HG03097 (cell line): ENCODE data around the gene LRRC7.

Source experiments
- ATAC-seq: cut with Tn5 transposase; IDR thresholded peaks from one replicate; pipeline ENCODE4 v1.9.1; 2021; ENCODE audit not compliant: unreplicated experiment, low FRiP score

LRRC7 gene

DNA sequence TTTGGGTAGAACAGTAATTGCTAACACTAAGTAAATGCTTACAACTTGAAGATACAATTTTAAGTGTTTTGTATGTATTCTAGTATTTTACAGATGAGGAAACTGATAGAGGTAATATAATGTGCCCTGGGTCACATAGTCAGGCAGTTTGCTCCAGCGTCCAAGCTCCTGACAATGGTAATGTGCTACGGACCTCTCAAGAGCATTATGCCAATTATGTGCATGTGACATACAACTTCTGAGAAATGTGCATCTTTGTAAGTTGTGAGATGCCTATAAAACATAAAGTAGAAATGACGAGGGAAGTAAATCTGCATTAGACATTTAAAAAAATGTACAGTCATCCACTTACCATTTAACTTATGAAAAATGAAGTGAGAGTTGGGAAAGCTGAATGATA, 186.8 kb downstream of the LRRC7 start:
- no peak for ATAC-seq

DNA sequence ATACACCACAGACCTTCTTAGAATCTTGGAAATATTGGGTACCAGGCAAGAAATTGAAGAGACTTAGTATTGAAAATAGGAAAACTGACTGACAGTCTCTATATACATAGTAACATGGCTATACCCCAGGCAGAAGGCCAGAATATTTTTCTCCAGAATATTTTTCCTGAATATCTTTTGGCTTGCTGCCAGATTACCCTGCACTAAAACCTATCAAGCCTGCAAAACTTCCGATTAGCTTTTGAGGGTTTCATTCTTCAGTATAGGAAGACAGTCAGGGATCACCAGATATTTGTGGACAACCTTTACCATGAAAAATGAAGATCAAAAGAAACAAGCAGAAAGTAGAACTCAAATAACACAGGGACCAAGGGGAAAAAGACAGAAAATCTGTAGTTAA, 187.9 kb downstream of the LRRC7 start:
- no peak for ATAC-seq

DNA sequence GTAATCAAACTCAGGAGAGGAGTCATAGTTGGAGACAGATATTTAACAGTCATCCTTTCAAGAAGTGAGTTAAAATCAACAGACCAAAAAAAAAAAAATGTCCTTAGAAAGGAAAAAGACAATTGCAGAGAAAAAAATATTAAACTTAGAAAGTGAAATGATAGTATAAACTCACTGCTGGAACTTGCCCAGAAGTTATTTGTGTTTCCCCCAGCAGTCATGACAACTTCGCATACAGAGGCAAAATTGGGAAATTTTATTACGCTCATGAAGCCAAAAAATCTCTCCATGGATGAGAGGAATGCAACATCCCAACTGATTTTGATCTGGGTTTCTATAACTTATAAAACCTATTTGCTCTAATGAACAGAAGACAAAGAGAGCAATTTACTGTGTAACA, 198.2 kb downstream of the LRRC7 start:
- ATAC-seq: no peak

DNA sequence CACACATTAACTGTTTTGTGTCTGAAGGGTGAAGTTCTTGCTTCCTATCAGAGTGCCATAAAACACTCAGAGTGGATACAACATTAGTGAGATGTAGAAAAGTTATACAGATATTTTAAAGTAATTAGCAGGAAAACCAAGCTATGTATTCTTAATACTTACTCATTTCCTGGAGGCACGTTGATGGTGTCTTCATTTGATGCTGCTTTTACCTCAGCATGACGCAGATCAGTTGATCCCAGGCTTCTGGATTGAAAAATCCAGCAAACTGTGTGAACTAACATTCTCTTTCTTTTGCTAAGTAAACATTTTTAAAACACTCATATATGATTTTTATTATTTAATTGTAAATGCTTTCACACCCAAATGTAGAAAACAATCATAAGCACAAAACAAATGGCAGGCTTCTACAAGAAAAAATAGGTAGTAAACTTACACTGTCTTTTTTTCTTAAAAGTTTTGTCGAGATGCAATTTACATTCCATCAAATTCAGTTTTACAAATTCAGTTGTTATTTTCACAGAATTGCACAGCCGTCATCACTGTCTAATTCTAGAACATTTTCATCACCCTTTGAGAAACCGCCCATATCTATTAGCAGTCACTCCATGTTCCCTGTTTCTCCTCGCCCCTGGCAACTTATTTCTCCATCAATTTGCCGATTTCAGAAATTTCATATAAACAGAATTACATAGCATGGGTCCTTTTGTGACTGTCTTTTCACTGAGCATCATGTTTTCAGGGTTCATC, 198.9 kb downstream of the LRRC7 start:
- no peak for ATAC-seq

DNA sequence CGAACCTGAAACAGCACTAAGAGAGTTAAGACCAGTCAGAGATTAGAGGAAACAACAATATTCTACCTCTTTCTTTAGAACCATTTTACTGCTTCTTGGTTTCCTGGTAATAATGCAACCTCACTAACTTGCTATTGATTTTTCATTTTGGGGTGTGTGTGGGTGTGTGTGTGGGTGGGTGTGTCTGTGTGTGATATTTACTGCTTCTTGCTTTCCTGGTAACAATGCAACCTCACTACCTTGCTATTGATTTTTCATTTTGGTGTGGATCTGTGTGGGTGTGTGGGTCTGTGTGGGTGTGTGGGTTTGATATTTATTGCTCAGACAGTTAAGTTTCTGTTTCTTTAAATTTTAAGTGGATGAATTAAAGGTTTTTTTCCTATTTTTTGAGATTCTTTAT, 208.8 kb downstream of the LRRC7 start:
- ATAC-seq: no peak

DNA sequence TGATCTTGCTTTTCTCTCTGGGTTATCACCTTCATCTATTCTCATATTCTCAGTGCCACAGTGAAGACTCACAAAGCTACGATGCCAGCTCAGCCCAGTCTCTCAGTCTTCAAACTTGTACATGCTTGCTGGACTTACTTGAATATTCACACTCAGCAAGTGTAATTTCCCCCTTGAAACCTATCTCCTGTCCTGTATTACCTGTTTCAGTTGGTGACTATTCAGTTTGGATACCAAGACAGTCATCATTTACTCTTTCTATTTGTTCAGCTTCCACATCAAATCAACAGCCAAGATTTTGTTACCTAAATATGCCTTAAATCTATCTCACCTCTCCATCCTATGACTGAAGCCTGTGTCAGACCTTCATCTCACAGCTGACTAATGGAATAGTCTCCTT, 209.7 kb downstream of the LRRC7 start:
- ATAC-seq: no peak

DNA sequence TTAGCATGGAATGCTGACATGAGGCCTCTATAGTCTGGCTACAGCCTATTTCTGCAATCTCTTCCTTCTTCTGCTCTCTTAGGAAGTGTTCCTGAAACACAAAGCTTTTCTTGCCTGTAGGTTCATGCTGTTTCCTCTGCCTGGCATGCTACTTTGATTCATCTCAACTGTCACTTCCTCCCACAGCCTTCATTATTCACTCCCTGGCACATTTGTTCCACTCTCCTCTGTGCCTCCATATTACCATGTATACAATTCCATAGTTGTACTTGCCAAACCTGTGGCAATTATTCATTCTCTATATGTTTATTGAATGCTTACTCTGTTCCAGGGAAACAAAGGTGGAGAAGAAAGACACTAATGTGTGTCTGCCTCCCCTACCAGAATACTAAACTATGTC, 210.2 kb downstream of the LRRC7 start:
- no peak for ATAC-seq

DNA sequence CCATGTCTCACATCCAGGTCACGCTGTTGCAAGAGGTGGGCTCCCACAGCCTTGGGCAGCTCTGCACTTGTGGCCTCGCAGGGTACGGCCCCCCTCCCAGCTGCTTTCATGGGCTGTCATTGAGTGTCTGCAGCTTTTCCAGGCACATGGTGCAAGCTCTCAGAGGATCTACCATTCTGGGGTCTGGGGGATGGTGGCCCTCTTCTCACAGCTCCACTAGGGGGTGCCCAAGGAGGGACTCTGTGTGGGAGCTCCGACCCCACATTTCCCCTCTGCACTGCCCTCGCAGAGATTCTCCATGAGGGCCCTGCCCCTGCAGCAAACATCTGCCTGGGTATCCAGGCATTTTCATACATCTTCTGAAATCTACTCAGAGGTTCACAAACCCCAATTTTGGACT, 219.4 kb downstream of the LRRC7 start:
- ATAC-seq: no peak

DNA sequence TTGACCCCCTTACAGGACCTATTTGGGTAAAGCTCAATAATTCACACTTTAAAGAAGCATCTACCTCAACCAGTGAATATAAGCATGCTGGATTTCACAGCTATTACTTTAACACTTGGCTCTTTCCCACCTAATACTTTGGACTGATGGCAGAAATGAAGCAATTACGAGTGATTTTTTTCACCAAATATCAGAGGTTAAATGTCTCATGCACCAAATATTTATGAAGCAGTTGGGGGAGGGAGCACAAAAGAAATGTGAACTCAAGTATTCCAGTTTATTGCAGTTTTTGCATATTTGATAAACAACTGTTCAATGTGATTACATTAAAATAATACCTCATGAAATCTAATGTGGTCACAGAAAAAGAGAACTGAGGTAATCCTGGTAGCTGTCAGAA, 223.6 kb downstream of the LRRC7 start:
- no peak for ATAC-seq

DNA sequence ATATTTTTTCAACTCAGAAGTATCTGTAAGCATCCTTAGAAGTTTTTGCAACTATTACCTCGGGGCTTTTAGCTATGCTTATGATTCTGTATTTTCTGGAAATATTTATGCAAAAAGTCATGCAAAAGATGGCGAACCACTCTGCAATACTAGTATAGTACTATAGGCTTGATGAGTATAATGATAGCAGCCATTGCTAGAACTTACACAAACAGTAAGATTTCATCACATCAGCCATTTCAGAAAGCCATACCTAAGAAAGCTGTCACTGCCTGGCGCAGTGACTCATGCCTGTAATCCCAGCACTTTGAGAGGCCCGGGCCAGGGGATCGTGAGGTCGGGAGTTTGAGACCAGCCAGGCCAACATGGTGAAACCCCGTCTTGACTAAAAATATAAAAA, 227.1 kb downstream of the LRRC7 start:
- no peak for ATAC-seq

DNA sequence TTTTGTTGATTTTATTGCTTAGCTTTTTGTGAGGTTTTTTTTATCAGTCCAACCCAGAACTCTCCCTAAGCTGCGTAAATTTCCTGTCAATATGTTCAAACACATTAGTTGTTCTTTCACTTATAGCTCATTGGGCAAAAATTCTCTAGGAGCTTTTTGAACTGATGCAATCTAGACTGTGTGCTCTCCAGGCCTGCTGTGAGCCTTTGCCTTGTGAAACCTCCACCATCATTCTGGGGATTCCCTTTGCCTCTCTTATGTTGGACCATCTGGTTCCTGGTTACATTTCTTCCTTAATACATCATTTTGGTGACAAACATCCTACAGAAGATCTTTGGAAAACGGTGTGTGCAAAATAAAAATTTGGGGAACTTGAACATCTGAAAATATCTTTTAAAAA, 247.2 kb downstream of the LRRC7 start:
- ATAC-seq: no peak

DNA sequence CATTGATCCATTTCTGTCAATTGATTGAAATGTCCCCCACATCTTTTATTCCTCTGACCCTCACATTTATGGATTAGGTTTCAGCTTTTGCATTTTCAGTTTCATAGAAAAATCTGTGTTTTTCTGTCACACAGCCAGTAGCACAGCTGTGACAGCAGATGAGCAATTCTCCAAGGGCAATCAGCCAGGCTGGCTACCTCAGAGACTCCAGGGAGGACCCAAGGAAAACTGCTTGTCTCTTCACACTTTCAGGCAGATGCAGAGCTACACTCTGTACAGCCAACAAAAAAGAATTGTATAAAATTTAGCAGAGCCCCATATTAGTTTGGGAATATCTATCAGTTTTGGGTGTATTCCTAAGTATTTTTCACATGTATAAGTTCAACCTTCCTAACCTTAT, 257.2 kb downstream of the LRRC7 start:
- no peak for ATAC-seq

DNA sequence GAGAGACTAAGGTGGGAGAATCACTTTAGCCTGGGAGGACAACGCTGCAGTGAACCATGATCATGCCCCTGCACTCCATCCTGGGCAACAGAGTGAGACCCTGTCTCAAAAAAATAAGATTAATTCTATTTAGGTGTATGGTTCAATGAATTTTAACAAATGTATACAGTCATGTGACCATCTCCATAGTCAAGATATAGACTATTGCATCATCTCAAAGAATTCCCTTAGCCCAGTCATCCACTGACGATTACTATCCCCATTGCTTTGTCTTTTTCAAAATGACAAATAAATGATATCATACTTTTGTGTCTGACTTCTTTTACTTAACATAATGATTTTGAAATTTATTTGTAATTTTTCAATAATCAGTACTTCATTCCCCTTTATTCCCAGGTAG, 260.0 kb downstream of the LRRC7 start:
- no peak for ATAC-seq

DNA sequence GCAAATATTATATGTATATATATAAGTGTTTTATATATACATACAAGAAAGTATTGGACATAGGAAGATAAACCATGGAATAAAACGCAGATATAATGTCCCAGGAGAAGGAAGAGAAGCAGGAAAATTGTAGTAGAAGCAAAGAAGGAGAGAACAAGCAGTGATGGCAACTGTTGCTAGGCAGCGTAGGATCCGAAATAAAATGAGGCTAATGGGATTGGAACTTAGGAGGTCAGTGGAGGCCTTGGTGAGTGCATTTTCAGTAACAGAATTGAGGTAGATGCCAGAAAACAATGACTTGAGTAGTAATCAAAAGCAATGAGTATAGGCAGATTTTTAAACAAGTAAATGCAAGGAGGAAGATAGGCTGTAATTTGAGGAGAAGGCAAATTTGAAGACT, 265.8 kb downstream of the LRRC7 start:
- ATAC-seq: no peak

DNA sequence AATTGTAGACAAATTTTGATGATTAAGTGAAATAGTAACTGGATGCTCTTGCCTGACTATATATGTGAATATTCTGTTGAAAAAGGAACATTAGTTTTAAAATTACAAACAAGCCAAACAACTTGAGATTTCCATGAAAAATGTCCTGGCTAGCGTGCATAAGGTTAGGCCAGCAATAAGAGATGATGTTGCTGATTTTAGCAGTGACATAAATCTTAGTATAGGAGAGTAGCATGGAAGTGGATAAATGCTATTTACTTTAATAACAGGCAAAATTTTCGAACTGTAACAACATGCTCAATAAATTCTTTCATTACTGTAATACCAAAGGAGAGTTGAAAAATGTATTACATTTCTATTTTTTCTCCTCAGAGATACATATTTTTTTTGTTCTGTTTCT, 266.6 kb downstream of the LRRC7 start:
- ATAC-seq: no peak

DNA sequence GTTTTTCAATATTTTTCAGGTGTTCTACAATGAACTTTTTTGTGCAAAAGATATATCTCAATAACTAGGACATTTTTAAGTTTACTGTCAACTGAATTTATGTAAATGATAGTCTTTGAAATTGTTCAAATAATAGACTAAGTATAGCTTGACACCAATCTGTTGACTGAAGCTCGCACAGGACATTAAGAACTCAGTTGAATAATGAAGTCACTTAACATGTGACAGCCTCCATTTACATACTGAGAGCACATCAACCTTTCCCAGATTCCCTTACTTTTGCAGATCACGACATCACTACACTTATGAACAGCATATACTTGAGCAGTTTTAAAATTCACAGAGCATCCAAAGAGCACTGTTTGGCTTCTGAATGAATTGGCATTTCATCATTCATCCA, 268.2 kb downstream of the LRRC7 start:
- no peak for ATAC-seq

DNA sequence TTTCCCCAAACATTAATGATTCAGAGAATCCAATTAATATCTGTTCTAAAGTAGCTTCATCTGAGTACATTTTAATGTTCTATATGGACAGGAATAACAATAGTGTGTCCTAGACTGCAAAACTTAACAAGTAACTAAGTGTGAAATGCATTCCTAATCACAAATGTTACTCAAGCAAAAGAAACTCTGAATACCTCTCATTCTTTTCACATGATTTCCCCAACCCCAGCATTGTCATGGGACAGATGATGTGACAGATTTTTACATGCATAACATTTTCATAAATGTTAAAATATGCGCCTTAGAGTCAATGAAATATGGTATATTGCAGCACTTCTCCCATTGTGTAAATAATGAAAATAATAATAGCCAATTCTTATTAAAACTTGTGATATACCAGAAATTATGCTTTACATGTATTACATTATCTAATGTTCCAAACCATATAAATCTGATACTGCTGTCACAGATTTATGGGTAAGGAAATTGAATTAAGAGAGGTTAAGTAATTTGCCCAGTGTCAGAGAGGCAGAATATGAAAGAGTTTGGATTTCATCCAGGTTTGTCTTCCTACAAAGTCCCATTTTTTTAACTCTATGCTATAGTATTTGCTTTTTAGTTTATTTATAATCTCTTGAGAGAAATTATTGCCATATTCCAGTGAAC, 269.4 kb downstream of the LRRC7 start:
- no peak for ATAC-seq

DNA sequence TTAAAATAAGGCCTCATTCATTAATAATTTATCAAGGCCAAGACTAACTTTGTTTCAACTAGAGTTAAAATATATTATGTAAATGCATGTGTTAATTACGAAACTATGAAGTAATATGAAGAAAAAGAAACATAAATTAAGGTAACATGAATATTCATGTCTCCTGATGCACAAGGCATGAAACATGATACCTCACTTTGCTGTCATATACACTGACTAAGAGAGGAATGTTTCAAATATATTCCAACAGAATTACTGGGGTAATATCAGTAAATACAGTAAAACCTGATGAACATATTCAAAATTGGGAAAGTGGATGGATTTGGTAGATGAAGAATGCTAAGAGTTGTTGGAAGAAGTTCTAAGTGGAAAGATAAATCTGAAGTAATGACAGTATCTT, 274.6 kb downstream of the LRRC7 start:
- ATAC-seq: no peak

DNA sequence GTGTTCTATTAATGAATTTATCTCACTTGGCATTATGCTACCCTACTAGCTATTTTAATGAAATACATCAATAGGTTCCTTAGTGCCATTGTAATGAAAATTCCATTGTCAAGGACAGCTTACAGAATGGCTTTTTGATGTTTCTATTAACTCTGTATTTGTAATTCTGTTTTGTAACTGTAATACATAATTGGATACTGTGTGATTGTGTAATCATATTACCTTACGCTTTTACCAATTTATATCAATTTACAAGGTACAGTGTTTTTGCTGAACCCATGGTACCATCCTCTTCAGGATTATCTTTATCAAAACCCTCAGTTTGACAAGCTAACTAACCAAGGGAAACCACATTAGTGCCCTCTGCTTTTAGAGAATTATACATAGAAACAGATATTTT, 277.9 kb downstream of the LRRC7 start:
- ATAC-seq: no peak

DNA sequence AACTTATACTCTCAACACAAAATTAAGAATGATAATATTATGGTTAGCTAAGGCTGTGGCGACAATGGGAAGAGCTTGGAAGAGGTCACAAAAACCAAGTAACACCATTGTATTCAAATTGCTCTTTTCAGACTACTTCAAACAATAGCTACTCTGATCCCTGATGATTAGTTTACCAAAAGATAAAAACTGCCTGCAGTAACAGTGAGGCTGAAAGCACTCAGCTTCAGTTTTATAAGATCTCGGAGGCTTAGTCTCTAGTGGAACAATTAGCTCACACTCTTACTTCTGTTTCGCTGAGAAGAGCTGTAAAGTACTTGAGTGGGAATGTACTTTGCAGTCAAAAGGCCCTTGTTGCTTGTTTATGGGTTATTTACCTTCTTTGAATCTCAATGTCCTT, 278.5 kb downstream of the LRRC7 start:
- no peak for ATAC-seq

DNA sequence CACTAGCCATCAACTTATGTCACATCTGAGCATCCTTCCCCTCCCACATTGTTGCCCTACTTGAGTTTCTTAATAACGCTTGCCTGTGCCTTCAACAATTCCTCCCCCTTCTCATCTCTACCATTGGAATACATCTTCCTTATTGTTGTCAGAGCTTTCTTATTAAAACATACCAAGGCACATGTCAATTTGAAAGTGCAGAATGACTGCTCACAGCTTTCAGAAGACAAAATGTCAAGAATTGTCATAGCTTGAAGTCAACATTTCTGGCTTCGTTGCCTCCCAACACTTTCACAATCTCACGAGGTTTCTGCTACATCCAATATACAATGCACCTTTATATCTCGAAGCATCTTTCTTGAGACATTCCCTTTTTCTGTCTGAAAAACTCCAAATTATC, 279.9 kb downstream of the LRRC7 start:
- ATAC-seq: no peak

DNA sequence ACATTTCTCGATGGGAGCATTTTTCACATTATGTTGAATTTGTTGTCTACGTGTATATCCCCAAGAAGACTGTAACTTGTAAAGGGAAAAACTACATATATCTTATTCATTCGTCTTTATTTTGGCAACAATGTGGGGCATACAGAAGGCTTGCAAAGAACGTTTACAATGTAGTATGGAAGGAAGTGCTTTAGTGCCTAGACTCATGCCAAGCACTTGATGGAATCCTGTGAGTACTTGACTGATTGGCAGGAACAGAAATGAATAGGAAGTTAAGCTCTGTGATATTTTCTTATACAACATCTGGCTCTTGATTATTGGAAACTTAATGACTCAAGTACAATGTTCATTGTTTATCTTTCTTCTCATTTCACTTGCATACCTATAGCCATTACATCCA, 284.4 kb downstream of the LRRC7 start:
- no peak for ATAC-seq

DNA sequence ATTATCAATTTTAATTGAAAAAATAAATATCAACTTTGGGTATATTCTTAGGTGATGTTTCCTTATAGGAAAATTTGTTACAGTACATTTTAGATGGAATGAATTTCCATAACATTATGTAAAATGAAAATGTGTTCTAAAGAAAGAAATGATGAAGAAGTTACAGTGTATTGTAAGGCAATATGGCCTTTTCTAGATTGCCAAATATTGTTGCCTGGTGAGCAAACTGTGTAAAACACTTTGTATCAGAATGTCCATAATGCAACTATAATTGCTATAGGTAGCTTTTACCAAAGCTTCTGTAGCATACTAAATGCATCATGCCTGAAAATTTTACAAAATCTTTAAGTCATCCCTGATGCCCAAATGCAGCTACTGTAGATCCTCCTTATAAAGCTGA, 285.0 kb downstream of the LRRC7 start:
- no peak for ATAC-seq
